Lung (tissue), 12 donors: ENCODE measurements around the gene CNKSR3. TPM values are rescaled to one million over a fixed set of nuclear protein-coding genes. Genes with fewer than 3 reads are reported as not detected.

ENCODE experiments used
- ATAC-seq: fragments of 200-7000 bp; cut with Tn5 transposase; one replicate; pipeline ENCODE4 v1.9.1; 2020; ENCODE audit warnings: moderate number of reproducible peaks; ENCODE audit not compliant: insufficient read depth, low FRiP score
- DNase-seq, 3 donors: peaks; one replicate each; pipeline ENCODE4 v3.0.0-alpha.2; 2013 to 2017
- H3K27ac ChIP-seq, 2 donors: one replicate each; pipeline ENCODE4 v1.5.1; 2013; ENCODE audit warnings: mild to moderate bottlenecking in 2 of 2, moderate library complexity in 2 of 2, control low read depth in 1 of 2, inconsistent platforms in 1 of 2, low read depth in 1 of 2, low read length in 1 of 2
- H3K27me3 ChIP-seq, 3 donors: one replicate each; pipeline ENCODE4 v1.5.1; 2013; ENCODE audit warnings: low read length in 2 of 3; ENCODE audit not compliant: control insufficient read depth in 3 of 3, insufficient read depth in 3 of 3
- H3K36me3 ChIP-seq, 4 donors: one replicate each; pipeline ENCODE4 v1.5.1; 2013; ENCODE audit warnings: low read length in 4 of 4, mild to moderate bottlenecking in 1 of 4, moderate library complexity in 1 of 4; ENCODE audit not compliant: control insufficient read depth in 4 of 4, insufficient read depth in 4 of 4
- H3K4me1 ChIP-seq, 5 donors: one replicate each; pipeline ENCODE4 v1.5.1; 2013; ENCODE audit warnings: low read length in 5 of 5, mild to moderate bottlenecking in 2 of 5, moderate library complexity in 1 of 5; ENCODE audit not compliant: control insufficient read depth in 5 of 5, insufficient read depth in 5 of 5
- H3K4me3 ChIP-seq: one replicate; pipeline ENCODE4 v1.5.1; 2013; ENCODE audit warnings: mild to moderate bottlenecking, control low read depth, moderate library complexity
- H3K9ac ChIP-seq, 2 donors: one replicate each; pipeline ENCODE4 v1.5.1; 2013; ENCODE audit warnings: low read length in 2 of 2, control low read depth in 1 of 2; ENCODE audit not compliant: insufficient read depth in 1 of 2
- H3K9me3 ChIP-seq, 4 donors: one replicate each; pipeline ENCODE4 v1.5.1; 2013; ENCODE audit warnings: low read length in 3 of 4, mild to moderate bottlenecking in 1 of 4, moderate library complexity in 1 of 4; ENCODE audit not compliant: control insufficient read depth in 4 of 4, insufficient read depth in 3 of 4
- WGBS, 2 donors: extraction: QIAGEN DNeasy Blood & Tissue Kit; methylation state at CpG; one replicate each; pipeline ENCODE4 v1.1.7; 2013; 5-methylcytosine and 5-hydroxymethylcytosine counted together
- polyA plus RNA-seq, 2 donors: library from polyadenylated mRNA; stranded (reverse); fragments of 200-250 nt; gene quantifications; one replicate each; pipeline ENCODE4 v1.2.1, GENCODE V29; 2013
- total RNA-seq, 2 donors: library from RNA; depleted of rRNA in 1 of 2; stranded (reverse); fragments of >200 nt in 1 of 2; gene quantifications; one replicate each; pipeline ENCODE4 v1.2.1, GENCODE V29; 2014 to 2021
- TF ChIP-seq, protein P1 (sequence below): IDR thresholded peaks from 2 replicates; pipeline ENCODE4 v1.5.1; 2012; ENCODE audit warnings: mild to moderate bottlenecking; ENCODE audit errors: control extremely low read depth, extremely low read depth
- donor health status: control.
- donor health status: control.
- donor health status: Bipolar disorder and iron deficiency.
- donor health status: healthy.
- donor health status: DM: yes; HTN: yes; CAD: no.

CNKSR3 gene
- total and polyA plus RNA-seq, 4 donors, result 3.5 to 23.9 (median 13.7) TPM

DNA sequence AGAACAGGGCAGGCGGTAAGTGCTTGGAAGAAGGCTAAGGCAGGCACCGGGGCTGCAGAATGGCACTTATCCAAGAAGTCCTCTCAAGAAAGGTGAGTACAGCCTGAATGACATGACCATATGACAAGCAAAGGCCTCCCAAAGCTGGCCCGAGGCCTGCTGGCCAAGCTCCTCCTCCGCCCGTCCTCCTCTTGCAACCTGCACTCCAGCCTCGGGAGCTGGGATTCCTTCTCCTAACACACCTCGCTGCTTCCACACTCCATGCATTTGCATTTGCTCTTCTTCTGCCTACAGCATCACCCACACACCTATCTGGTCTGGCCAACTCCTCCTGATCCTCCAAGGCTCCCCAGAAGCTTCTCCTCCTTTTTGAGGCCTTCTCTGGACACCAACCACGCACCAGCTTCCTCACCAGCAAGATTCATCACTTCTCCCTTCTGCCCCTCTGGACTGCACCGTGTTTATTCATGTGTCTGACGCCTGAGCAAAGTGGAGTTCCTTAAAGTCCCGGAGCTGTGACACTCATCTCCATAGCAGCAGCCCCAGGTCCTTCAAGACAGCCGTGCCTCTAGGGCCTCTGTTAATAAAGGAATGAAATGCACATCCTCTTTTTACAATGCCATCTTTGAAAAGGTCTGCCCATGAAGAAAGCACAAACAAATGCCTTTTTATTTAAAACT lies 32.3 kb downstream of the CNKSR3 start:
- 55 to 56% methylated on average over 12 of the region's 12 CpGs for WGBS, 2 donors
- H3K27ac ChIP-seq, result peak overlapping the region in 1 of 2 donors; percentile 34
- no peak overlapping the region for H3K4me3 ChIP-seq
- H3K9me3 ChIP-seq, result no peaks in the 10 kb centered on the region
- TF ChIP-seq, protein P1, sequence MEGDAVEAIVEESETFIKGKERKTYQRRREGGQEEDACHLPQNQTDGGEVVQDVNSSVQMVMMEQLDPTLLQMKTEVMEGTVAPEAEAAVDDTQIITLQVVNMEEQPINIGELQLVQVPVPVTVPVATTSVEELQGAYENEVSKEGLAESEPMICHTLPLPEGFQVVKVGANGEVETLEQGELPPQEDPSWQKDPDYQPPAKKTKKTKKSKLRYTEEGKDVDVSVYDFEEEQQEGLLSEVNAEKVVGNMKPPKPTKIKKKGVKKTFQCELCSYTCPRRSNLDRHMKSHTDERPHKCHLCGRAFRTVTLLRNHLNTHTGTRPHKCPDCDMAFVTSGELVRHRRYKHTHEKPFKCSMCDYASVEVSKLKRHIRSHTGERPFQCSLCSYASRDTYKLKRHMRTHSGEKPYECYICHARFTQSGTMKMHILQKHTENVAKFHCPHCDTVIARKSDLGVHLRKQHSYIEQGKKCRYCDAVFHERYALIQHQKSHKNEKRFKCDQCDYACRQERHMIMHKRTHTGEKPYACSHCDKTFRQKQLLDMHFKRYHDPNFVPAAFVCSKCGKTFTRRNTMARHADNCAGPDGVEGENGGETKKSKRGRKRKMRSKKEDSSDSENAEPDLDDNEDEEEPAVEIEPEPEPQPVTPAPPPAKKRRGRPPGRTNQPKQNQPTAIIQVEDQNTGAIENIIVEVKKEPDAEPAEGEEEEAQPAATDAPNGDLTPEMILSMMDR, result no peak
- peaks cover 9 to 45% (median 18%) of the 10 kb centered on the region in 5 donors for H3K4me1 ChIP-seq
- ATAC-seq (peak; percentile 67), DNase-seq (peak in 2 of 3 donors; percentile 40 to 67)
- H3K36me3 ChIP-seq, result no peaks in the 10 kb centered on the region
- no peaks in the 10 kb centered on the region for H3K27me3 ChIP-seq
- H3K9ac ChIP-seq, result peak overlapping the region in 1 of 2 donors; percentile 11

DNA sequence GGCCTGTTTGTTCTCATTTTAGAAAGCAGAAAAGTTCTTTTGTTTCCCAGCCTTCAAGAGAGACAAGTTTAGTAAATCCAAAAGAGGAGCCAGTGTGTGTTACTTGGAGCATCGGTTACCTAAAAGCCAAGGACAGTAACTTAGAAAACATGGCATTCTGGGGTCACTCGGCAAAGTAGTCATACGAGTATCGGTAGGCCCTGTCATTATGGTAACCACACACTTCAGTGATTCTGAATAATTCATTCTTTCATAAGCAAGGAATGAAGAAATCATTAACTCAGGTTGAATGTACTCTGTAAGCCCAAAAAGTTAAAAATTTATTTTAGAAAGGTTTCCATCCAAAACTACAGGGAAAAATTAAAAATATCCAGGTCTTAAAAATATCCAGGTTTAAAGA lies 34.0 kb downstream of the CNKSR3 start:
- Histone ChIP-seq H3K27ac (no peak overlapping the region), H3K36me3 (no peaks in the 10 kb centered on the region), H3K9ac (no peak overlapping the region), H3K4me1 (peaks cover 5 to 30% (median 12%) of the 10 kb centered on the region in 5 donors), H3K9me3 (no peaks in the 10 kb centered on the region), H3K4me3 (no peak overlapping the region), H3K27me3 (no peaks in the 10 kb centered on the region)
- ATAC-seq, result no peak
- 95 to 97% methylated on average over 4 of the region's 4 CpGs for WGBS, 2 donors
- no peak for DNase-seq
- TF ChIP-seq, protein P1, result no peak

DNA sequence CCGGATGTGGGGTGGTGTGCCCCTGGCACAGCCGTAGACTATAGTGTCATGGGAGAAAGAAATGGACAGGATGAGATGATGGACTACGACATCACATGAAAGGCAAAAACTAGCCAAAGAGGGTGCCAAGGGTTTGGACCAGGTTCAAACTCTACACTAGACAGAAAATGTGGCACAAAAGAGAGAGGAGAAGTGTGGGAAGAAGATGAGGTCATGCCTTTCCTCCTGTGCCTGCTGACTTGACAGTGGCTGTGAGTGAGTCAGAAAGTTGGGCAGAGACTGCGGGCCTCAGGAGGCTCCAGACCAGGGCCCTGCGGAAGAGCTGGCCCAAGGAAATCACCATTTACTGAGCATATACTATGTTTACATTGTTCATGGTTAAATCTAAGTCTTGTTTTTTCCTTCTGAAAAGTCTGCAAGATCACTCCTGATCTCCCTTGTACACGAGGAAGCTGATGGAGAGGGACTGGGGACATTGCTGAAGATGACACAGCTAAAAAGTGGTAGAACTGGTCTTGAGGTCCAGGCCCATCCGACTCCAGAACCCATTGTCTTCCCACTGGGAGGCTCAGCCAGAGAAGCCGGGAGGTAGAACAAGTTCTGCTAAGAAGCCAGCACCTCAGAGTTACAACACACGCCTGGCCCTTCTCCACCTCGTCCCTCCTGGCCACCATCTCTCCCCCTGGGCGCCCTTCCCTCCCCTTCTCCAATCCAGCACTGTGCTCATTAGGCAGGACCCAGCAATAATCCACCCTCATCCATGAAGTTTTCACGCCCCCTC lies 35.6 kb downstream of the CNKSR3 start:
- Histone ChIP-seq H3K27me3 (no peaks in the 10 kb centered on the region), H3K9ac (no peak overlapping the region), H3K9me3 (peaks cover 0 to 2% (median 0%) of the 10 kb centered on the region in 4 donors), H3K27ac (no peak overlapping the region), H3K36me3 (peaks cover 0 to 6% (median 0%) of the 10 kb centered on the region in 4 donors), H3K4me1 (peaks cover 3 to 22% (median 11%) of the 10 kb centered on the region in 5 donors), H3K4me3 (no peak overlapping the region)
- 86 to 92% methylated on average over 12 of the region's 12 CpGs for whole genome bisulfite sequencing, 2 donors
- TF ChIP-seq, protein P1, result no peak
- ATAC-seq (no peak), DNase-seq (no peak)
